ENCODE data around the gene COPS3. TPM values are rescaled to one million over a fixed set of nuclear protein-coding genes. Genes with fewer than 3 reads are reported as not detected.

Gene COPS3
- total and polyA plus RNA-seq, 2 of the 8 experiments (the other 6 are each of a cell fraction or from before 2014, with no cell fraction given) = 82.9 to 110 TPM

GRCh38 chr17:17325816-17326215 lies 44.8 kb upstream of the COPS3 start:
- Histone ChIP-seq H3K14ac (ENCODE audit: insufficient read length) (no peak overlapping the region), H2BK20ac (ENCODE audit: low read length) (no peak overlapping the region), H3K23ac (ENCODE audit: insufficient read length) (no peak overlapping the region), H3K27ac (ENCODE audit: low read depth, low read length) (no peak overlapping the region), H2BK15ac (ENCODE audit: low read length) (no peak overlapping the region), H3K56ac (replicated peaks; ENCODE audit: insufficient read length, low read depth, low read length) (no peak overlapping the region), H3K9ac (replicated peaks in 1 of 4; ENCODE audit: extremely low read depth in 1 of 4, low read depth in 3 of 4, low read length in 3 of 4) (no peak overlapping the region), H3K18ac (ENCODE audit: extremely low read depth, low read length) (no peak overlapping the region), H3K4me2 (ENCODE audit: insufficient read depth in 1 of 2, low read depth in 2 of 2, low read length in 2 of 2) (no peak overlapping the region), H2AFZ (ENCODE audit: low read length) (no peak overlapping the region), H3K9me3 (ENCODE audit: insufficient read depth in 2 of 2, low read depth in 1 of 2, low read length in 1 of 2) (no peaks in the 10 kb centered on the region), H3K79me2 (ENCODE audit: control insufficient read depth in 1 of 2, insufficient read depth in 2 of 2, low read length in 2 of 2) (no peaks in the 10 kb centered on the region), H2BK120ac (replicated peaks; ENCODE audit: low read depth, low read length) (no peak overlapping the region), H2BK5ac (ENCODE audit: low read depth, low read length) (no peak overlapping the region), H4K91ac (replicated peaks; ENCODE audit: insufficient read length, low read length) (no peak overlapping the region), H3K79me1 (ENCODE audit: low read depth, low read length) (no peaks in the 10 kb centered on the region), H2AK5ac (ENCODE audit: low read depth, low read length) (no peak overlapping the region), H3K27me3 (replicated peaks in 1 of 4; ENCODE audit: control insufficient read depth in 3 of 4, extremely low read depth in 1 of 4, insufficient read depth in 3 of 4, low read length in 3 of 4) (no peaks in the 10 kb centered on the region), H3K4me1 (replicated peaks in 1 of 4; ENCODE audit: control insufficient read depth in 3 of 4, insufficient read depth in 4 of 4, low read length in 3 of 4) (no peaks in the 10 kb centered on the region), H3K4me3 (ENCODE audit: extremely low read depth in 1 of 4, insufficient read depth in 2 of 4, low read depth in 3 of 4, low read length in 4 of 4) (no peak overlapping the region), H4K5ac (ENCODE audit: insufficient read length, low read depth, low read length) (no peak overlapping the region), H3K36me3 (ENCODE audit: control insufficient read depth in 2 of 4, insufficient read depth in 4 of 4, low read length in 3 of 4) (no peaks in the 10 kb centered on the region; a peak in 1 of 8 replicates), H3K4ac (replicated peaks; ENCODE audit: insufficient read length, low read depth, low read length) (no peak overlapping the region), H3K23me2 (ENCODE audit: low read depth, low read length) (no peaks in the 10 kb centered on the region), H2BK12ac (ENCODE audit: low read depth, low read length) (no peak overlapping the region), H4K20me1 (replicated peaks in 1 of 2; ENCODE audit: control insufficient read depth in 1 of 2, insufficient read depth in 2 of 2, low read length in 2 of 2) (peaks cover 0 to 3% of the 10 kb centered on the region in 2 experiments), H4K8ac (ENCODE audit: extremely low read depth, insufficient read depth, low read length) (no peak overlapping the region)
- DNase-seq (ENCODE audit: low read depth in 1 of 2, low spot score in 2 of 2) = no peak
- no peak for TF ChIP-seq CEBPB (IDR thresholded peaks at IDR 0.05; ENCODE audit: low read depth, low read length)
- TF ChIP-seq CBX8 (IDR thresholded peaks at IDR 0.05; ENCODE audit: borderline replicate concordance, low read depth, low read length) = no peak
- TF ChIP-seq SIX5 (IDR thresholded peaks at IDR 0.05; ENCODE audit: low read depth, low read length) = no peak
- TF ChIP-seq, protein P1, sequence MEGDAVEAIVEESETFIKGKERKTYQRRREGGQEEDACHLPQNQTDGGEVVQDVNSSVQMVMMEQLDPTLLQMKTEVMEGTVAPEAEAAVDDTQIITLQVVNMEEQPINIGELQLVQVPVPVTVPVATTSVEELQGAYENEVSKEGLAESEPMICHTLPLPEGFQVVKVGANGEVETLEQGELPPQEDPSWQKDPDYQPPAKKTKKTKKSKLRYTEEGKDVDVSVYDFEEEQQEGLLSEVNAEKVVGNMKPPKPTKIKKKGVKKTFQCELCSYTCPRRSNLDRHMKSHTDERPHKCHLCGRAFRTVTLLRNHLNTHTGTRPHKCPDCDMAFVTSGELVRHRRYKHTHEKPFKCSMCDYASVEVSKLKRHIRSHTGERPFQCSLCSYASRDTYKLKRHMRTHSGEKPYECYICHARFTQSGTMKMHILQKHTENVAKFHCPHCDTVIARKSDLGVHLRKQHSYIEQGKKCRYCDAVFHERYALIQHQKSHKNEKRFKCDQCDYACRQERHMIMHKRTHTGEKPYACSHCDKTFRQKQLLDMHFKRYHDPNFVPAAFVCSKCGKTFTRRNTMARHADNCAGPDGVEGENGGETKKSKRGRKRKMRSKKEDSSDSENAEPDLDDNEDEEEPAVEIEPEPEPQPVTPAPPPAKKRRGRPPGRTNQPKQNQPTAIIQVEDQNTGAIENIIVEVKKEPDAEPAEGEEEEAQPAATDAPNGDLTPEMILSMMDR (IDR thresholded peaks at IDR 0.05; ENCODE audit: control extremely low read depth in 1 of 3, insufficient read depth in 1 of 3, low read depth in 1 of 3, low read length in 3 of 3) = no peak
- no peak for TF ChIP-seq SP4 (IDR thresholded peaks at IDR 0.05; ENCODE audit: low read length)
- ChIA-PET POLR2A (ENCODE audit: partially characterized antibody) (no interaction called here), CTCF (ENCODE audit: partially characterized antibody) (interaction anchor here (1.4 to 1.9 kb wide), 2 partner anchors 8 to 12 kb away, joined by 3 to 5 read pairs; no protein-coding TSS in a partner anchor)
- no peak for FAIRE-seq
- WGBS, 2 experiments (ENCODE audit: extremely low coverage in 1 of 2, insufficient coverage in 1 of 2, insufficient read length in 1 of 2, insufficient replicate concordance in 2 of 2, low coverage in 1 of 2, low lambda C conversion rate in 2 of 2, missing lambda C conversion rate in 1 of 2) = 88% methylated on average over 9 of the region's 9 CpGs; no CpG with 5 or more reads in 1 of the 2 experiments
